AG09309 (cell line): ENCODE results near the gene ADGRV1.

ENCODE experiments used
- DNase-seq: peaks from one replicate; pipeline ENCODE4 v3.0.0-alpha.2; 2010; ENCODE audit warnings: low read depth
- H3K4me3 ChIP-seq: 2 replicates; pipeline ENCODE4 v1.5.1; 2011; ENCODE audit warnings: mild to moderate bottlenecking, low read depth, low read length, moderate library complexity; ENCODE audit not compliant: control insufficient read depth
- CTCF ChIP-seq: IDR thresholded peaks from 2 replicates; pipeline ENCODE4 v1.5.1; 2011; ENCODE audit warnings: mild to moderate bottlenecking, low read depth, low read length, inconsistent platforms; ENCODE audit not compliant: insufficient read depth, control insufficient read depth; ENCODE audit errors: missing control alignments

ADGRV1 gene

GRCh38 chr5:90982576-90982975, 424.0 kb downstream of the ADGRV1 start:
- no peak for TF ChIP-seq CTCF
- H3K4me3 ChIP-seq: no peak overlapping the region
- no peak for DNase-seq

GRCh38 chr5:90983148-90983547, 424.6 kb downstream of the ADGRV1 start:
- peak; percentile 64 for DNase-seq
- no peak overlapping the region for H3K4me3 ChIP-seq
- no peak for TF ChIP-seq CTCF

- TF ChIP-seq CTCF: no peak
- no peak for DNase-seq
- no peak overlapping the region for H3K4me3 ChIP-seq
Observed at GRCh38 chr5:90983711-90984124, 425.1 kb downstream of the ADGRV1 start.

GRCh38 chr5:90985341-90985740, 426.7 kb downstream of the ADGRV1 start:
- DNase-seq: no peak
- no peak overlapping the region for H3K4me3 ChIP-seq
- TF ChIP-seq CTCF: no peak

GRCh38 chr5:90987726-90988125, 429.1 kb downstream of the ADGRV1 start:
- TF ChIP-seq CTCF: no peak
- no peak overlapping the region for H3K4me3 ChIP-seq
- no peak for DNase-seq

- no peak for DNase-seq
- TF ChIP-seq CTCF: no peak
- no peak overlapping the region for H3K4me3 ChIP-seq
Observed at GRCh38 chr5:90991201-90991600, 432.6 kb downstream of the ADGRV1 start.

GRCh38 chr5:90994796-90995195, 436.2 kb downstream of the ADGRV1 start:
- TF ChIP-seq CTCF: no peak
- no peak overlapping the region for H3K4me3 ChIP-seq
- no peak for DNase-seq
